ENCODE measurements around the gene MLLT10.
"Not testable (repeated sequence)": the region's sequence is repeated elsewhere in the genome, so short reads cannot be mapped to it uniquely, and the experiment has no call there.

Gene MLLT10

GRCh38 chr10:21529032-21529910 is 4.8 kb upstream of the MLLT10 start:
- peak; percentile 8 for DNase-seq

DNA sequence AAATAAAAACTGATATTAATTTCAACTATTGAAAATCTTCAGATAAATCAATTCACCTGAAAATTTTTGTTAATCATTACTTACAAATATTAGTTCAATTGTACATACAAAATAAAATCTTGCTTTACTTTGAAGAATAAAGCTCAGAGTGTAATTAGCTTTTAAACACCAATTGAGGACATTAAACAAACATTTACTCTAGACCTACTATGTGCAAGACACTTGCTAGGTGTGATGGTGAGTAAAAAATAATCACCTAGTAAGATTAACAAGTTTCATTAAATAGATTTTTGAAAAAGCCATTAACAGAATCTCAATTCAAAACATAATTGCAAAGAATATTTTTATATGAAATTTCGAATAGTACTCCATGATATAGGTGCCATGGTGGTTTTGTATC is 3.9 kb upstream of the MLLT10 start:
- DNase-seq: no peak

DNA sequence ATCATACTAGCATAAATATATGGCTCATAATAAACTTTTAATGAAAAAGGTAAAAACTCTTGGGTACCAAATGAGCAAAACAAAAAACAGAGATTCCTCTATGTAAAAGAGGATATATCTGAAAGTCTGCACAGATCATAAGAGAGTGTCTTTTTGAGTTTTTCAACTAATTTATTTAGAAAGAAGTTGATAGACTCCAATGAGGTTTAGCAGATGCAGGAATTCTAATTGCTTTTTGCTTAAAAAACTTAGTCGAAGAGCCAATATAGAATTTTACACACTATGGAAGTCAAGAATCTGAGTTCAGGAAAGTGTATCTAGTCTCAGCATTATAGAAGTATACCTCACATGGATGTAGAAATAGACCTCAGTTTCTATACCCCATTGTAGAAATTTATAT is 3.4 kb upstream of the MLLT10 start:
- no peak for DNase-seq

GRCh38 chr10:21531164-21531563 is 2.9 kb upstream of the MLLT10 start:
- DNase-seq: peak; percentile 61

GRCh38 chr10:21532694-21533466 is 1.2 kb upstream of the MLLT10 start:
- DNase-seq: no peak

GRCh38 chr10:21534280-21534586 is 201 bp downstream of the MLLT10 start:
- no peak for DNase-seq

DNA sequence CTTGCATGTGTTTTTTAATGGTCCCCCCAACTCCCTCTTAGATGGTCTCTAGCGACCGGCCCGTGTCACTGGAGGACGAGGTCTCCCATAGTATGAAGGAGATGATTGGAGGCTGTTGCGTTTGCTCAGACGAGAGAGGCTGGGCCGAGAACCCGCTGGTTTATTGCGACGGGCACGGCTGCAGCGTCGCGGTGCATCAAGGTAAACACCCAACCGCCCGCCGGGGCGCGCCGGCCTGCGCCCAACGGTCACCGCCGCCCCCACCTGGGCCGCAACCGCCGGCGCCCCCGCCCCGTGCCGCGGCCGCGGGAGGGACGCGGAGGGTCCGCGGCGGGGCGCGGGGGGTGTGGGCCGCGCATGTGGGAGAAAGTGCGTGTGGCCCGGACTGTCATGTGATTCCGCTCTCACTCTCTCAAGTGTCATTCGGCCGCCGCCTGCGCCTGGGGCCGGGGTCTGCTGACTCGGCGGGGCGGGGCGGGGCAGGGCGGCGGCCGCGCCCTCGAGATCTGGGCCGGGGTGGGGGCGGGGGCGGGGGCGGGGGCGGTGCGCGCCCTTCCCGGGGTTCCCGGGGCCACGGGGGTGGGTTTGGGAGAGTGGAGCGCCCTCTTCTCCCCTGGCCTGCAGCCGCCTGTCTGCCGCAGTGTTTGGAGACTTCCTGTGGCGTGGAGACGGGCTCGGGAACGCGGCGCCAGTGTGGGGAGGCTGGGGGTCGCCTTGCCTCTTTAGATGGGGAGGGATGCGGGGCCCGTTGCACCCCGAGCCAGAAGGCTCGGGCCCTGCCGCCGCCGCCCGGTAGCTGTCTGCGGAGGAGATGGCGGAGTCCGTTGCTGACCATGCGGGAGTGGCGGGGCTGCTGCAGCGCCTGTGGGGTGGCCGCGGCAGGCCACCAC is 817 bp downstream of the MLLT10 start:
- peak; percentile 57 for DNase-seq

- no peak for DNase-seq
These were observed 1.5 kb downstream of the MLLT10 start for GRCh38 chr10:21535494-21535965.

DNA sequence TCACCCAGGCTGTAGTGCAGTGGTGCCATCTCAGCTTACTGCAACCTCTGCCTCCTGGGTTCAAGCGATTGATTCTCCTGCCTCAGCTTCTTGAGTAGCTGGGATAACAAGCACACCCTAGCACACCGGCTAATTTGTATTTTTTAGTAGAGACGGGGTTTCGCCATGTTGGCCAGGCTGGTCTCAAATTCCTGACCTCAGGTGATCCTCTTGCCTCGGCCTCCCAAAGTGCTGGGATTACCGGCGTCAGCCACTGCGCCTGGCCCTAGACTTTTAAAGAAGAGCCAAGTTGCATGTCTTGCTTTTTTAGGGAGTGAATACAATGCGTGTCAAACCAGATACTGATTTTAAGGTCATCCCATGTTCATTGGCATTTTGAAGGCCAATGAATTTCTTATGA is 1.9 kb downstream of the MLLT10 start:
- not testable (repeated sequence) for DNase-seq

- no peak for DNase-seq
These were observed 2.8 kb downstream of the MLLT10 start for GRCh38 chr10:21536874-21537273.

- not testable (repeated sequence) for DNase-seq
These were observed 6.7 kb downstream of the MLLT10 start for GRCh38 chr10:21540701-21541100.

DNA sequence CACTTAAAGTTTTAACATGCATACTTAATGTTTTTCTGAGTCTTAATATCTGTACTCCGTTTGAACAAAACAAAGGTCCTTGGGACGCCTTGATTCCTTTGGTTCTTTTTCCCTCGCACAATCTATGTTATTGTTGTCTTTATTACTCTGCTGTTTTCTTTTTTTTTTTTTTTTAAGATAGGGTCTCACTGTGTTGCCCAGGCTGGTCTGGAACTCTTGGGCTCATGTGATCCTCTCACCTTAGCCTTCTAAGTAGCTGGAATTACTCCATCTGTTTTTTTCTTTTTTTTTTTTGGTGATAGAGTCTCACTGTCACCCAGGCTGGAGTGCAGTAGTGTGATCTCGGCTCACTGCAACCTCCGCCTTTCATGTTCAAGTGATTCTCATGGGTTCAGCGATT is 13.2 kb downstream of the MLLT10 start:
- no peak for DNase-seq

DNA sequence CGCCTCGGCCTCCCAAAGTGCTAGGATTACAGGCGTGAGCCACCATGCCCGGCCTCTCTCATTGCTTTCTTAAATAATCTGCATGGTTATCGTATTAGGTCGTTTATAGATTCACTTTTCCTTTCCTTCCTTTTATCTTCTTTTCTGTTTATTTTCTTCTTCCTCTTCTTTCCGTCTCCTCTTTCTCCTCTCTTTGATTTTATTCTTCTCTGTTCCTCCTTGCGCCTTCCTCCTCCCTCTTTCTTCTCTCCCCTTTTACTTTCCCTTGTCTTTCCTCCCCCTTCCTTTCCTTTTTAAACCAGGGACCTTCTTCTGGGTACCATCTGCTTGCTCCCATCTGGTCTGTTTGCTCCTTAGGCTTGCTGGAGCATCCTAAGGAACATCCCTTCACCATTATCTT is 18.6 kb downstream of the MLLT10 start:
- DNase-seq: no peak

GRCh38 chr10:21556527-21556926 is 22.5 kb downstream of the MLLT10 start:
- DNase-seq: no peak

DNA sequence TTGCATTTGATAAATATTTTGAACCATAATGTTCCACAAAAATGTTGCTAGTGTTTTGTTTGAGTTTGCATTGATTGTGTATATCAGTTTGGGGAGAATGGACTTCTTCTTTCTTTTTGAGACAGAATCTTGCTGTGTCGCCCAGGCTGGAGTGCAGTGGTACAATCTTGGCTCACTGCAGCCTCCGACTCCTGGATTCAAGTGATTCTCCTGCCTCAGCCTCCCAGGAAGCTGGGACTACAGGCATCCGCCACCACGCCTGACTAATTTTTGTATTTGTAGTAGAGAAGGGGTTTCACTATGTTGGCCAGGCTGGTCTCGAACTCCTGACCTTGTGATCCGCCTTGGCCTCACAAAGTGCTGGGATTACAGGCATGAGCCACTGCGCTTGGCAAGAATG is 25.0 kb downstream of the MLLT10 start:
- not testable (repeated sequence) for DNase-seq

DNA sequence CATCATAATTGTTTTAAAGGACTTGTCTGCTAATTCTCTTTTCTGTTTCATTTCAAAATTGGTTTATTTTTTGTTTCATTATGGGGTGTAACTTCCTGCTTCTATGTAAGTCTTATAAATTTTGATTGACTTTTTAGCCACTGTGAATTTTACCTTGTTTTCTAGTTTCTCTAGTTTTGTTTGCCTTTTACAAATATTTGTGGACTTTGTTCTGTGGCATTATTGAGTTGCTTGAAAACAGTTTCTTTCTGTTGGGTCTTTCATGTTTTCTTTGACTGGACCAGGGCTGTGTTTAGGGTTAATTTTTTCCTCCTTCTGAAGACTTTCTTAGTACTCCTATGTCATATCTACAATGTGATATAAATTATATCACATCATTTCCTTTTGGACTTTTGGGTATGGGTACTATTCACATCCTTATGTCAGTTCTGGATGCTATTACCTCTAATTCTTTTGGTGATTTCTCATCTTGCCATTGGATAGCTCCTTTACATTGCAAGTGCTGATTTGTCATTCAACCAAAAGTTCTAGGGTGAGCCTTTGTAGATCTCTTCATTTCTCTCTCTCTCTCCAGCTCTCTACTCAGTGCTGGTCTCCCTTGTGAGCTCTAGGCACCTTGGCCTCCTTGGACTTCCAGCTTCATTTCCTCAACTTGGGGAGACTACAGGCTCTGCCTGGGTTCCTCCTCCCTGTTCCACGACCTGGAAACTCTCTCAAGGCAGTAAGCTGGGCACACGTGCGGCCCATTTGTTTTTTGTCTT is 36.9 kb downstream of the MLLT10 start:
- DNase-seq: no peak

GRCh38 chr10:21572578-21572977 is 38.5 kb downstream of the MLLT10 start:
- DNase-seq: peak; percentile 68

GRCh38 chr10:21574514-21574913 is 40.5 kb downstream of the MLLT10 start:
- not testable (repeated sequence) for DNase-seq

GRCh38 chr10:21579291-21579690 is 45.3 kb downstream of the MLLT10 start:
- DNase-seq: no peak

- DNase-seq: not testable (repeated sequence)
These were observed 47.4 kb downstream of the MLLT10 start for GRCh38 chr10:21581421-21581834.

- DNase-seq: no peak
These were observed 51.0 kb downstream of the MLLT10 start for GRCh38 chr10:21584834-21585530.

GRCh38 chr10:21587391-21587790 is 53.4 kb downstream of the MLLT10 start:
- no peak for DNase-seq
